Dedifferentiated amniotic fluid mesenchymal stem cell (primary cell): Measurements from ENCODE around the gene CD2.

Experiments used
- DNase-seq: peaks from one replicate; pipeline ENCODE4 v3.0.0-alpha.2; 2016; ENCODE audit errors: extremely low spot score

Gene CD2

GRCh38 chr1:116777831-116778830 lies 23.9 kb downstream of the CD2 start:
- DNase-seq = peak; percentile 91

- DNase-seq = no peak
Measured at GRCh38 chr1:116781034-116781433, 26.8 kb downstream of the CD2 start.

- no peak for DNase-seq
Measured at GRCh38 chr1:116785006-116785405, 30.8 kb downstream of the CD2 start.

GRCh38 chr1:116786049-116786448 lies 31.8 kb downstream of the CD2 start:
- no peak for DNase-seq

- DNase-seq = no peak
Measured at GRCh38 chr1:116791727-116792126, 37.5 kb downstream of the CD2 start.

GRCh38 chr1:116793357-116793935 lies 39.2 kb downstream of the CD2 start:
- DNase-seq = no peak

- no peak for DNase-seq
Measured at GRCh38 chr1:116794371-116794770, 40.1 kb downstream of the CD2 start.

GRCh38 chr1:116794804-116795481 lies 40.7 kb downstream of the CD2 start:
- DNase-seq = no peak

GRCh38 chr1:116795482-116795829 lies 41.2 kb downstream of the CD2 start:
- DNase-seq = no peak

GRCh38 chr1:116804736-116805135 lies 50.5 kb downstream of the CD2 start:
- DNase-seq = no peak

GRCh38 chr1:116805398-116805797 lies 51.2 kb downstream of the CD2 start:
- no peak for DNase-seq

- DNase-seq = no peak
Measured at GRCh38 chr1:116806245-116806644, 52.0 kb downstream of the CD2 start.

GRCh38 chr1:116806671-116807070 lies 52.4 kb downstream of the CD2 start:
- DNase-seq = no peak

- DNase-seq = no peak
Measured at GRCh38 chr1:116807394-116808199, 53.4 kb downstream of the CD2 start.

- DNase-seq = no peak
Measured at GRCh38 chr1:116808200-116808847, 54.1 kb downstream of the CD2 start.

- DNase-seq = no peak
Measured at GRCh38 chr1:116808848-116809508, 54.7 kb downstream of the CD2 start.

GRCh38 chr1:116811321-116811720 lies 57.1 kb downstream of the CD2 start:
- DNase-seq = no peak

- DNase-seq = no peak
Measured at GRCh38 chr1:116814926-116815723, 60.9 kb downstream of the CD2 start.

GRCh38 chr1:116817582-116818064 lies 63.4 kb downstream of the CD2 start:
- DNase-seq = no peak
